Prostate gland (tissue), 2 donors: ENCODE measurements around the gene NSRP1.

Source experiments
- POLR2A ChIP-seq: fragments of 450-650 bp; IDR thresholded peaks from one replicate; pipeline ENCODE4 v1.6.1; 2016; ENCODE audit warnings: antibody characterized with exemption, mild to moderate bottlenecking
- POLR2AphosphoS5 ChIP-seq: sonication (generic); formaldehyde crosslinking; IDR thresholded peaks from one replicate; pipeline ENCODE4 v1.6.1; 2017; ENCODE audit warnings: antibody characterized with exemption
- TF ChIP-seq, protein P1 (sequence below), 4 experiments: fragments of 200-600 bp in 2 of 4; fragments of 450-650 bp in 2 of 4; sonication (generic) in 2 of 4; IDR thresholded peaks; 1 replicate in 3 of 4; 2 replicates in 1 of 4; pipeline ENCODE4 v1.5.1; 2016 to 2019; ENCODE audit warnings: antibody characterized with exemption in 4 of 4, mild to moderate bottlenecking in 2 of 4, moderate library complexity in 2 of 4

- TF ChIP-seq, protein P1, sequence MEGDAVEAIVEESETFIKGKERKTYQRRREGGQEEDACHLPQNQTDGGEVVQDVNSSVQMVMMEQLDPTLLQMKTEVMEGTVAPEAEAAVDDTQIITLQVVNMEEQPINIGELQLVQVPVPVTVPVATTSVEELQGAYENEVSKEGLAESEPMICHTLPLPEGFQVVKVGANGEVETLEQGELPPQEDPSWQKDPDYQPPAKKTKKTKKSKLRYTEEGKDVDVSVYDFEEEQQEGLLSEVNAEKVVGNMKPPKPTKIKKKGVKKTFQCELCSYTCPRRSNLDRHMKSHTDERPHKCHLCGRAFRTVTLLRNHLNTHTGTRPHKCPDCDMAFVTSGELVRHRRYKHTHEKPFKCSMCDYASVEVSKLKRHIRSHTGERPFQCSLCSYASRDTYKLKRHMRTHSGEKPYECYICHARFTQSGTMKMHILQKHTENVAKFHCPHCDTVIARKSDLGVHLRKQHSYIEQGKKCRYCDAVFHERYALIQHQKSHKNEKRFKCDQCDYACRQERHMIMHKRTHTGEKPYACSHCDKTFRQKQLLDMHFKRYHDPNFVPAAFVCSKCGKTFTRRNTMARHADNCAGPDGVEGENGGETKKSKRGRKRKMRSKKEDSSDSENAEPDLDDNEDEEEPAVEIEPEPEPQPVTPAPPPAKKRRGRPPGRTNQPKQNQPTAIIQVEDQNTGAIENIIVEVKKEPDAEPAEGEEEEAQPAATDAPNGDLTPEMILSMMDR (IDR thresholded peaks at IDR 0.05), result no peak
- TF ChIP-seq POLR2A (no peak), POLR2AphosphoS5 (no peak)
Observed at GRCh38 chr17:30133197-30133596, 16.6 kb downstream of the NSRP1 start.
